GM19351 (cell line): ENCODE measurements around the gene GLIS2.
"Not testable (repeated sequence)": the region's sequence is repeated elsewhere in the genome, so short reads cannot be mapped to it uniquely, and the experiment has no call there.

Source experiments
- ATAC-seq: cut with Tn5 transposase; IDR thresholded peaks from one replicate; pipeline ENCODE4 v1.9.1; 2021; ENCODE audit warnings: mild to moderate bottlenecking, moderate library complexity; ENCODE audit not compliant: unreplicated experiment

GLIS2 gene

GRCh38 chr16:4333714-4334113 is 17.8 kb downstream of the GLIS2 start:
- not testable (repeated sequence) for ATAC-seq

- no peak for ATAC-seq
Observed at GRCh38 chr16:4334724-4335495, 19.0 kb downstream of the GLIS2 start.

- ATAC-seq: no peak
Observed at GRCh38 chr16:4336701-4337539, 21.1 kb downstream of the GLIS2 start.

- ATAC-seq: no peak
Observed at GRCh38 chr16:4337540-4338088, 21.7 kb downstream of the GLIS2 start.

- ATAC-seq: no peak
Observed at GRCh38 chr16:4338125-4338582, 22.3 kb downstream of the GLIS2 start.

GRCh38 chr16:4338712-4339299 is 22.9 kb downstream of the GLIS2 start:
- ATAC-seq: no peak

GRCh38 chr16:4339455-4339854 is 23.6 kb downstream of the GLIS2 start:
- no peak for ATAC-seq

GRCh38 chr16:4339909-4340308 is 24.0 kb downstream of the GLIS2 start:
- ATAC-seq: no peak

- ATAC-seq: no peak
Observed at GRCh38 chr16:4340443-4340842, 24.6 kb downstream of the GLIS2 start.

- no peak for ATAC-seq
Observed at GRCh38 chr16:4341250-4341649, 25.4 kb downstream of the GLIS2 start.

GRCh38 chr16:4342866-4343744 is 27.2 kb downstream of the GLIS2 start:
- ATAC-seq: no peak

- ATAC-seq: not testable (repeated sequence)
Observed at GRCh38 chr16:4344300-4344982, 28.6 kb downstream of the GLIS2 start.

GRCh38 chr16:4344983-4345835 is 29.3 kb downstream of the GLIS2 start:
- ATAC-seq: no peak

GRCh38 chr16:4345836-4346781 is 30.2 kb downstream of the GLIS2 start:
- no peak for ATAC-seq

- ATAC-seq: no peak
Observed at GRCh38 chr16:4347010-4347409, 31.1 kb downstream of the GLIS2 start.

- no peak for ATAC-seq
Observed at GRCh38 chr16:4347765-4348509, 32.1 kb downstream of the GLIS2 start.

GRCh38 chr16:4349332-4349731 is 33.5 kb downstream of the GLIS2 start:
- ATAC-seq: no peak
